OCI-LY1 (cell line): ENCODE measurements around the gene MET.

Source experiments
- H2AFZ ChIP-seq: fragments of 200-600 bp; sonication (generic), shearing (Covaris generic); 2 replicates; pipeline ENCODE4 v1.6.0; 2014; ENCODE audit warnings: antibody characterized with exemption, mild to moderate bottlenecking, low read length
- H3F3A ChIP-seq: fragments of 200-600 bp; sonication (generic), shearing (Covaris generic); 2 replicates; pipeline ENCODE4 v1.6.0; 2014; ENCODE audit warnings: mild to moderate bottlenecking, antibody characterized with exemption, low read length, moderate library complexity; ENCODE audit not compliant: insufficient read depth
- H3K27ac ChIP-seq: fragments of 200-600 bp; sonication (generic); 2 replicates; pipeline ENCODE4 v1.5.1; 2014; ENCODE audit warnings: low read length, mixed run types, mild to moderate bottlenecking, low read depth; ENCODE audit not compliant: poor library complexity, severe bottlenecking
- H3K27me3 ChIP-seq: fragments of 200-600 bp; sonication (generic); 2 replicates; pipeline ENCODE4 v1.6.0; 2014; ENCODE audit warnings: antibody characterized with exemption, mild to moderate bottlenecking, low read length, moderate library complexity; ENCODE audit not compliant: insufficient read depth
- H3K36me3 ChIP-seq: fragments of 200-600 bp; sonication (generic); 2 replicates; pipeline ENCODE4 v1.6.1; 2014; ENCODE audit warnings: mild to moderate bottlenecking, antibody characterized with exemption, low read length, moderate library complexity, mixed read lengths; ENCODE audit not compliant: insufficient read depth
- H3K4me1 ChIP-seq: fragments of 200-600 bp; sonication (generic); 2 replicates; pipeline ENCODE4 v1.5.1; 2014; ENCODE audit warnings: mild to moderate bottlenecking, low read length, moderate library complexity; ENCODE audit not compliant: insufficient read depth, severe bottlenecking
- H3K4me2 ChIP-seq: fragments of 200-600 bp; sonication (generic), shearing (Covaris generic); 2 replicates; pipeline ENCODE4 v1.6.1; 2014; ENCODE audit warnings: low read length
- H3K4me3 ChIP-seq: fragments of 200-600 bp; sonication (generic); 2 replicates; pipeline ENCODE4 v1.5.1; 2014; ENCODE audit warnings: low read length, low read depth, mild to moderate bottlenecking, mixed read lengths; ENCODE audit not compliant: poor library complexity, severe bottlenecking
- H3K79me2 ChIP-seq: fragments of 200-600 bp; shearing (Covaris generic); 2 replicates; pipeline ENCODE4 v1.6.1; 2016; ENCODE audit warnings: mixed run types, low read length, mixed read lengths; ENCODE audit not compliant: insufficient read depth
- H3K9ac ChIP-seq: fragments of 200-600 bp; sonication (generic), shearing (Covaris generic); 2 replicates; pipeline ENCODE4 v1.6.1; 2014; ENCODE audit warnings: mild to moderate bottlenecking, low read length, mixed read lengths
- H3K9me2 ChIP-seq: fragments of 200-600 bp; sonication (generic), shearing (Covaris generic); 2 replicates; pipeline ENCODE4 v1.6.1; 2014; ENCODE audit warnings: low read depth, mild to moderate bottlenecking, low read length, mixed read lengths
- H3K9me3 ChIP-seq: fragments of 200-600 bp; shearing (Covaris generic); 2 replicates; pipeline ENCODE4 v1.6.1; 2014; ENCODE audit warnings: low read length, mixed read lengths
- H4K20me1 ChIP-seq: fragments of 200-600 bp; sonication (generic), shearing (Covaris generic); 2 replicates; pipeline ENCODE4 v1.6.0; 2016; ENCODE audit warnings: mild to moderate bottlenecking, low read length; ENCODE audit not compliant: insufficient read depth
- CTCF ChIP-seq: fragments of 200-600 bp; sonication (generic), shearing (Covaris generic); IDR thresholded peaks from 2 replicates; pipeline ENCODE4 v1.5.1; 2017; ENCODE audit warnings: mild to moderate bottlenecking, antibody characterized with exemption, low read length, moderate library complexity, mixed read lengths
- EZH2 ChIP-seq: fragments of 200-600 bp; sonication (generic), shearing (Covaris generic); IDR thresholded peaks from 2 replicates; pipeline ENCODE4 v1.8.0; 2017; ENCODE audit warnings: borderline replicate concordance, mixed run types, mild to moderate bottlenecking, antibody characterized with exemption, low read length, moderate library complexity, mixed read lengths

The MET gene

GRCh38 chr7:116824449-116824848 lies 152.5 kb downstream of the MET start:
- H3K27me3 ChIP-seq: no peaks in the 10 kb centered on the region
- H3K9ac ChIP-seq: no peak overlapping the region
- no peaks in the 10 kb centered on the region for H3K9me2 ChIP-seq
- no peak overlapping the region for H3K4me3 ChIP-seq
- no peaks in the 10 kb centered on the region for H3K4me1 ChIP-seq
- no peaks in the 10 kb centered on the region for H4K20me1 ChIP-seq
- no peaks in the 10 kb centered on the region for H3K79me2 ChIP-seq
- no peak overlapping the region for H3K27ac ChIP-seq
- H3F3A ChIP-seq: no peaks in the 10 kb centered on the region
- H3K36me3 ChIP-seq: no peaks in the 10 kb centered on the region
- H3K9me3 ChIP-seq: no peaks in the 10 kb centered on the region
- TF ChIP-seq CTCF (no peak), EZH2 (no peak)
- H2AFZ ChIP-seq: no peak overlapping the region
- H3K4me2 ChIP-seq: no peak overlapping the region

- H2AFZ ChIP-seq: no peak overlapping the region
Observed at GRCh38 chr7:116828281-116828680, 156.3 kb downstream of the MET start.

GRCh38 chr7:116829041-116829440 lies 157.0 kb downstream of the MET start:
- H3K4me2 ChIP-seq: no peak overlapping the region
- TF ChIP-seq CTCF (no peak), EZH2 (no peak)
- H2AFZ ChIP-seq: no peak overlapping the region
- no peaks in the 10 kb centered on the region for H3K79me2 ChIP-seq
- H3K9me2 ChIP-seq: no peaks in the 10 kb centered on the region
- no peaks in the 10 kb centered on the region for H3K9me3 ChIP-seq
- H3K27ac ChIP-seq: no peak overlapping the region
- H3K27me3 ChIP-seq: no peaks in the 10 kb centered on the region
- H3K4me3 ChIP-seq: no peak overlapping the region
- H3K36me3 ChIP-seq: no peaks in the 10 kb centered on the region
- H3K9ac ChIP-seq: no peak overlapping the region
- H3K4me1 ChIP-seq: no peaks in the 10 kb centered on the region
- H3F3A ChIP-seq: no peaks in the 10 kb centered on the region
- no peaks in the 10 kb centered on the region for H4K20me1 ChIP-seq

More at GRCh38 chr7:116828281-116828680, 156.3 kb downstream of the MET start:
- no peaks in the 10 kb centered on the region for H3K27me3 ChIP-seq
- H3K27ac ChIP-seq: no peak overlapping the region
- H3K79me2 ChIP-seq: no peaks in the 10 kb centered on the region
- no peak overlapping the region for H3K4me3 ChIP-seq
- H3F3A ChIP-seq: no peaks in the 10 kb centered on the region
- H3K9me3 ChIP-seq: no peaks in the 10 kb centered on the region
- no peaks in the 10 kb centered on the region for H3K36me3 ChIP-seq
- H3K4me1 ChIP-seq: no peaks in the 10 kb centered on the region
- no peaks in the 10 kb centered on the region for H3K9me2 ChIP-seq
- no peak overlapping the region for H3K9ac ChIP-seq
- H3K4me2 ChIP-seq: no peak overlapping the region
- no peaks in the 10 kb centered on the region for H4K20me1 ChIP-seq
- no peak for TF ChIP-seq EZH2
- peak; percentile 28 for TF ChIP-seq CTCF
